ENCODE measurements around the gene JPT2.

JPT2 gene

DNA sequence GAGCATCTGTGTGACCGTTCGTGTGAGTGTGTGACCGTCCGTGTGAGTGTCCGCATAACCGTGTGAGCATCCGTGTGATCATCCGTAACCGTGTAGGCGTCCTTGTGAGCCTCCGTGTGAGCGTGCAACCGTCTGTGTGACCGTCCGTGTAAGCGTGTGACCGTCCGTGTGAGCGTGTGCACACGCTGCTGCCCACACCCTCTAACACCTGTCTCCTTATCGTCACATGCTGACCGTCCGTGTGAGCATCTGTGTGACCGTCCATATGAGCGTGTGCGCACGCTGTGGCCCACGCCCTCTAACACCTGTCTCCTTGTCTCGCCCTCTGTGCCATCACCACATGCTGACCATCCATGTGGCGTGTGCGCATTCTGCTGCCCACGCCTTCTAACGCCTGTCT is 62.2 kb downstream of the JPT2 start:
- TF ChIP-seq, protein P1, sequence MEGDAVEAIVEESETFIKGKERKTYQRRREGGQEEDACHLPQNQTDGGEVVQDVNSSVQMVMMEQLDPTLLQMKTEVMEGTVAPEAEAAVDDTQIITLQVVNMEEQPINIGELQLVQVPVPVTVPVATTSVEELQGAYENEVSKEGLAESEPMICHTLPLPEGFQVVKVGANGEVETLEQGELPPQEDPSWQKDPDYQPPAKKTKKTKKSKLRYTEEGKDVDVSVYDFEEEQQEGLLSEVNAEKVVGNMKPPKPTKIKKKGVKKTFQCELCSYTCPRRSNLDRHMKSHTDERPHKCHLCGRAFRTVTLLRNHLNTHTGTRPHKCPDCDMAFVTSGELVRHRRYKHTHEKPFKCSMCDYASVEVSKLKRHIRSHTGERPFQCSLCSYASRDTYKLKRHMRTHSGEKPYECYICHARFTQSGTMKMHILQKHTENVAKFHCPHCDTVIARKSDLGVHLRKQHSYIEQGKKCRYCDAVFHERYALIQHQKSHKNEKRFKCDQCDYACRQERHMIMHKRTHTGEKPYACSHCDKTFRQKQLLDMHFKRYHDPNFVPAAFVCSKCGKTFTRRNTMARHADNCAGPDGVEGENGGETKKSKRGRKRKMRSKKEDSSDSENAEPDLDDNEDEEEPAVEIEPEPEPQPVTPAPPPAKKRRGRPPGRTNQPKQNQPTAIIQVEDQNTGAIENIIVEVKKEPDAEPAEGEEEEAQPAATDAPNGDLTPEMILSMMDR (IDR thresholded peaks at IDR 0.05; ENCODE audit: low read depth, low read length, poor library complexity, severe bottlenecking), result no peak
- TF ChIP-seq EZH2phosphoT487 (IDR thresholded peaks at IDR 0.05; ENCODE audit: borderline replicate concordance, low read length), result no peak
- H3K9me2 ChIP-seq (replicated peaks; ENCODE audit: control insufficient read depth, low read length), result no peaks in the 10 kb centered on the region
- peaks cover 37% of the 10 kb centered on the region for H3K36me3 ChIP-seq (ENCODE audit: control insufficient read depth, low read length)
- peaks cover 37% of the 10 kb centered on the region for H3F3A ChIP-seq (ENCODE audit: control insufficient read depth, insufficient read depth)
- H4K20me1 ChIP-seq (ENCODE audit: control insufficient read depth, insufficient read depth, low read depth, low read length), result no peaks in the 10 kb centered on the region
- no peak overlapping the region for H3K27ac ChIP-seq (ENCODE audit: low read depth, low read length)
- no peak overlapping the region for H3K4me3 ChIP-seq (ENCODE audit: low read length)
- H3K27me3 ChIP-seq (ENCODE audit: control insufficient read depth, low read length), result no peaks in the 10 kb centered on the region
- H3K4me2 ChIP-seq (ENCODE audit: low read length), result no peak overlapping the region
- no peaks in the 10 kb centered on the region for H3K4me1 ChIP-seq (ENCODE audit: control insufficient read depth, low read length)
- H3K9me3 ChIP-seq (ENCODE audit: control insufficient read depth, insufficient read depth, low read length), result peaks cover 43% of the 10 kb centered on the region; the same call in 1 of the 2 replicates
- peaks cover 13% of the 10 kb centered on the region for H3K79me2 ChIP-seq (ENCODE audit: control insufficient read depth, low read length)

DNA sequence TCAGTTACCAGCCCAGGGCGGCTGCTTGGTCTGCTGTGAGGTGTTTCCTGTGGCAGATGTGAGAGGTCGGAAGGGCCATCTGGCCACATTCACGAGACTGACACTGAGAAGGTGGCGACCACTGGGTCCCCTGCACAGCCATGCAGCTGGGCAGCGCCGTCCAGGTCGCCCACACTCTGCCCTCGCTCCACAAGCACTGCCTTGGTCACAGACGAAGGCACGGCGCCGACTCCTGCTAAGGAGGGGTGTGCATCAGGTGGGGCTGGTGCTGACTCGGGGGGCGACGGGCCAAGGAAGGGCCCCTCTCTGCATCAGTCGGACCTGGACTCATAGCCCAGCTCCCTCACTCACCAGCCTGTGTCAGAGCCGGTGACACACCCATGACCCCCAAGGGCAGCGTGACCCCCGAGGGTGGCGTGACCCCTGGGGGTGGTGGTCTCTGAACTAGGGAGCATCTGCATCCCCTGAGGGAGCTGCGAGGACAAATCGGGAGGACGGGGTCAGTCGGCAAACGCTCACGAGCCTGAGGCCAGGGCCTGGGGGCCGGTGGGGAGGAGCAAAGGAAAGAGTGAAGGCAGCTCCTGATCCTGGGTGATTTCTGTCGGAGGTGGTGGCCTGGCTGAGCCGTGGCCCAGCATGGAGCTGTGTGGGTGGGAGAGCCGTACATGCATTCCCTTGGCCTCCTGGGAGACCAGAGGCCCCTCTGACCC is 62.9 kb downstream of the JPT2 start:
- Histone ChIP-seq H3K4me3 (ENCODE audit: low read length) (no peak overlapping the region), H3K4me1 (ENCODE audit: control insufficient read depth, low read length) (no peaks in the 10 kb centered on the region), H3K27me3 (ENCODE audit: control insufficient read depth, low read length) (no peaks in the 10 kb centered on the region), H3K9me2 (replicated peaks; ENCODE audit: control insufficient read depth, low read length) (no peaks in the 10 kb centered on the region), H3K79me2 (ENCODE audit: control insufficient read depth, low read length) (peaks cover 13% of the 10 kb centered on the region), H3K36me3 (ENCODE audit: control insufficient read depth, low read length) (peaks cover 35% of the 10 kb centered on the region), H4K20me1 (ENCODE audit: control insufficient read depth, insufficient read depth, low read depth, low read length) (no peaks in the 10 kb centered on the region), H3K27ac (ENCODE audit: low read depth, low read length) (no peak overlapping the region), H3K4me2 (ENCODE audit: low read length) (no peak overlapping the region), H3K9me3 (ENCODE audit: control insufficient read depth, insufficient read depth, low read length) (peaks cover 36% of the 10 kb centered on the region; the same call in 1 of the 2 replicates), H3F3A (ENCODE audit: control insufficient read depth, insufficient read depth) (peaks cover 30% of the 10 kb centered on the region)
- TF ChIP-seq EZH2phosphoT487 (IDR thresholded peaks at IDR 0.05; ENCODE audit: borderline replicate concordance, low read length), result no peak
- TF ChIP-seq, protein P1 (IDR thresholded peaks at IDR 0.05; ENCODE audit: low read depth, low read length, poor library complexity, severe bottlenecking), result no peak

DNA sequence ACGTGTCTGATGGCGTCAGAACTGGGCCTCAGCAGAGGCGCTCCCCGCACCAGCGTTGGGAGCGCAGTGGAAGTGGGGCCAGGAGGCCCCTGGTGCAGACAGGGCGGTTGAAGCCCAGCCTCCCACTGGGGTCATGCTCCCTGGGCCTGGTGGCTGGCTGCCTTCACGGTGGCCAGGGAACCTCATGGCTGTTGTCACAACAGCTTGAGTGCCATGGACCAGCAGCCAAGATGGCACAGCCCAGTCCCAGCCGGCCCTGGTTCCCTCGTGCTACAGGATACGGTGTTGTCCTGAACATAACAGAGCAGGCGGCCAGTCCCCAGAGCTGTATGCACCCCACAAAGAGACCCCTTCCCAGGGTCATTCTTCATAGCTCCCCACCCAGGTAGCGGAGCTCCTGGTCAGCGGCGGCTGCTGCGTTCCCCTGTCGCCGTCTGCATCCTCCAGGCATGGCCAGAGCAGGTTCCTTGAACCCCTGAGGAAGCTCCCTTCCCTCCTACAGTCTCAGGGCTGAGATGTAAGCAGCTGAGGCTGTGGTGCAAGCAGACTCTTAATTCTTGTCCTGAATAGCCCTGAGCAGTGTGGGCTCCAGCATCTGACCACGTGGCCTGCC is 63.6 kb downstream of the JPT2 start:
- Histone ChIP-seq H3K4me3 (ENCODE audit: low read length) (no peak overlapping the region), H3K27me3 (ENCODE audit: control insufficient read depth, low read length) (no peaks in the 10 kb centered on the region), H3K4me1 (ENCODE audit: control insufficient read depth, low read length) (no peaks in the 10 kb centered on the region), H3K27ac (ENCODE audit: low read depth, low read length) (no peak overlapping the region), H3K36me3 (ENCODE audit: control insufficient read depth, low read length) (peaks cover 36% of the 10 kb centered on the region), H3F3A (ENCODE audit: control insufficient read depth, insufficient read depth) (peaks cover 25% of the 10 kb centered on the region), H4K20me1 (ENCODE audit: control insufficient read depth, insufficient read depth, low read depth, low read length) (no peaks in the 10 kb centered on the region), H3K9me2 (replicated peaks; ENCODE audit: control insufficient read depth, low read length) (no peaks in the 10 kb centered on the region), H3K79me2 (ENCODE audit: control insufficient read depth, low read length) (peaks cover 13% of the 10 kb centered on the region), H3K9me3 (ENCODE audit: control insufficient read depth, insufficient read depth, low read length) (peaks cover 29% of the 10 kb centered on the region; the same call in 1 of the 2 replicates), H3K4me2 (ENCODE audit: low read length) (no peak overlapping the region)
- TF ChIP-seq, protein P1 (IDR thresholded peaks at IDR 0.05; ENCODE audit: low read depth, low read length, poor library complexity, severe bottlenecking), result no peak
- no peak for TF ChIP-seq EZH2phosphoT487 (IDR thresholded peaks at IDR 0.05; ENCODE audit: borderline replicate concordance, low read length)
